ENCODE measurements around the gene LRRC72.
"Not testable (repeated sequence)": the region's sequence is repeated elsewhere in the genome, so short reads cannot be mapped to it uniquely, and the experiment has no call there.

LRRC72 gene

DNA sequence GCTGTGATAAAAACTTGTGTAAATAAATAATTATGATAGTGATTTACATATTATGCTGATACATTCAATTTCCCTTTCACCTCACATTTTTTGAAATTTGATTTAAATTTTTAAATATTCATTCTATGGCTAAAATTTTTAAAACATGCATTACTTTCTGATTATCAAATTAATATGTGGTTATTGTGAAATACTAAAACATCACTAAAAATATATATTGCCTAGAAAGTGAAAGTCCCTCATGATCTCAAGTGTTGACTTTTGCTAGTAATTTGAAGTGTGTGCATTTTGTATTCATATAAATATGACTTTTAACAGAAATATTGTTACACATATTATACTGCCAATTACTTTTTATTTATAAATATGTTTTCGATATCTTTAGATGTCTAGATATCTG, 3.1 kb downstream of the LRRC72 start:
- no peak for DNase-seq (ENCODE audit: low read depth)

DNA sequence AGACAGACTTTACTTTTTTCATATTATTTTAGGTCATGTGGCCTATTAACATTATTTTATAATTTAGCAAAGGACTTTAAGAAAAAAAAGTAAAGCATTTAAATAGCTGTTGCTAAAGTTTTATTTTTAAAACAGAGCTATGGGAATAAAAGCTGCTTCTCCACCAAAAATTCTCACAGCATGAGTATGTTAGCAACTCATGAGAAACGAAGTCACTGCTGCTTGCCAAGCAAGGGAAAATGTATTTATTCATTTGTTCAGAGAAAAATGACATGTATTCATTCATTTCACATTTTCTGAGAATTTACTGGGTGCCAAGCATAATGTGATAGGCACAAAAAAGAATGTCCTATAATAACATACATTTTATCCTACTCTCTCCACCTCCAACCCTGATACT, 5.1 kb downstream of the LRRC72 start:
- no peak for DNase-seq (ENCODE audit: low read depth)

DNA sequence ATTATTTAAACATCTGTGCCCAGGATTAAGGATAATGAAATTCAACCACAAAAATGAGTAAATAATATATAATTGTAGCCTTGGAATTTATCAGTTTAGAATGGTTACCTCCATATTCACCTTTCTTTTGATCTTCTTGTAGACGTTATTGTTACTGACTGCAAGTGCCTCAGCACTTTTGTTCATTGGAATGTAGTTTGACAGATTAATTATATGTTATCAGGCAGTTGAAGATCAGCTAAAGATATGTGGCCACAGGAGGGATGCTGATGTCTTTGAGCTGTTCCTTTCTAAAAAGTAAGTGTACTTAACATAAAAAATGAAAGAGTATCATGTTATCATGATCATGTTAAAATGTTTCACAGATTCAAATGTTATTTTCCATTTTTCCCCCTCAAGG, 5.6 kb downstream of the LRRC72 start:
- DNase-seq (ENCODE audit: low read depth) = no peak

DNA sequence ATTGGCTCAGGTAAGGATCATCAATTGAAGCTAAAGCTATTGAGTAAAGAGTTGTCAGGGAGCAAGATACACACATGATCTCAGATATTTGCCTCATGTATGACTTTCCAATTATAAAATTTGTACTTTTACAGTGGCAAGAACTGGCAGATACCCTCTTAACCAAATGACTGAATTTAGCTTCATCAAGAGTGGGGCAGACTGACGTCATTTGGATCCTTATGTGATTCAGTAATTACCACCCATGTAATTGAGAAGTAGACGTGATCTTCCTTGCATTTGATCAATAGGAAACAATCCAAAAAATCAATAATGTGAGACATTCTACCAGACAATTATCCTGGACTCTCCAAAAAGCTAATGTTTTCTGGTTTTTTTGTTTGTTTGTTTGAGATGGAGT, 8.9 kb downstream of the LRRC72 start:
- DNase-seq (ENCODE audit: low read depth) = no peak

DNA sequence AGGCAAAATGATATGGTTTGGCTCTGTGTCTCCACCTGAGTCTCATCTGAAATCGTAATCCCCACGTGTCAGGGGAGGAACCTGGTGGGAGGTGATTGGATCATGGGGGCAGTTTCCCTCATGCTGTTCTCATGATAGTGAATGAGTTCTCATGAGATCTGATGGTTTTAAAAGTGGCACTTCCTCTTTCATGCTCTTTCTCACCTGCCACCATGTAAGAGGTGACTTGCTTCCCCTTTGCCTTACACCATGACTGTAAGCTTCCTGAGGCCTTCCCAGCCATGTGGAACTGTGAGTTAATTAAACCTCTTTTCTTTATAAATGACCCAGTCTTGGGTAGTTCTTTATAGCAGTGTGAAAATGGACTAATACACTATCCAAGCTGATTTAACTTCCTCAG, 13.9 kb downstream of the LRRC72 start:
- DNase-seq (ENCODE audit: low read depth) = not testable (repeated sequence)

DNA sequence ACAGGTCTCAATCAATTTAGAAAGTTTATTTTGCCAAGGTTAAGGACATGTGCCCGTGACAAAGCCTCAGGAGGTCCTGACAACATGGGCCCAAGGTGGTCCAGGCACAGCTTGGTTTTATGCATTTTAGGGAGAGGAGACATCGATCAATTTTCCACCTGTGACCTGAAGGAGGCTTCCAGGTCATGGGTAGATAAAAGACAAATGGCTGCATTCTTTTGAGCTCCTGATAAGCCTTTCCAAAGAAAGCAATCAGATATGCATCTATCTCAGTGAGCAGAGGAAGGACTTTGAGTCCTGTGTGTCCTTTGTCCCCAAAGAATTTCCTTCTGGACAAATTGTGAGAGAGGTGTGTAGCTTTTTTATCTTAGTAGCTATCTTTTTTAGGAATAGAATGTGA, 15.8 kb downstream of the LRRC72 start:
- DNase-seq (ENCODE audit: low read depth) = no peak

DNA sequence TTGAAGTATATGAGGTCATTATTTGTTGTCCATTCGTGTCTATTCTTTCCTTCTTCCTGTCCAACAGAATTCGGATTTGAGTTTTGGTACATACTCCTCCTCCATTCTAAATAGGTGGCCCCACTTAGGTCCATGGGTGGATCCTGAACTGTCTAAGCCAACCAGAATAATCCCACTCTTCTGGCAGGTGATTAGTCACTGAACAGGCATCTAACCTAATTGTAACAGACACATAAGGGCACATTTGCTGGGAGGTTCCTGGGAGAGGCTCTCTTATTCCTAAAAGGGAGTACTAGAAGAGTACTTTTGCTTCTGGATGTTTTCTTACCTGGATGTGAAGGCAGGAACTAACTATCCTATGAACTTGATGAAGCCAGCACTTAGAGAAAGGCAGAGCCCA, 16.8 kb downstream of the LRRC72 start:
- no peak for DNase-seq (ENCODE audit: low read depth)

DNA sequence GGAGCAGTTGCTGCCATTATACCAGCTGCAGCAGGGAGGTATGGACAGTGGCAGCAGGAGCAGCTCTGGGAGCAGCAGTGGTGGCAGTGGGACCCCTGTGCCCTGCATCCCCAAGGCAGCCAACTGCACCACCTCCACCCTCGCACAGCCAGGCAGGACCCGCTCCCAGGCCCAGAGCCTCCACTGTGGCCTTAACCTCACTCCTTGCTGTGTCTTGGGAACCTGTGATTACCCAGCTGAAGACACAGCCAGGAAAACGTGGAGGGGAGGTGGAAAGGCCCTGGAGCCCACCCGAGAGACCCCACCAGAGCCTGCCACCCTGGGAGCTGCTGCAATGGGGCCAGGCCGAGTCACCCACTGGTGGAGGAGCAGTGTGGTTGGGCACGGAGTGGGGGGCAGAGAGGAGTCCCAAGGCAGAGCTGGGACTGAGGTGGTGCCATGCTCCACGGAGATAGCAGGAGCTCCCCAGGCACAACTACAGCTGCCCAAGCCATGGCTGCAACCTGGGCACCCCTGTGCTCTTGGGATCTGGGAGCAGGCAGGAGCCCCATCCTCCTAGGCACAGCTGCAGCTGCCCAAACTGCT, 20.4 kb downstream of the LRRC72 start:
- DNase-seq (ENCODE audit: low read depth) = no peak

DNA sequence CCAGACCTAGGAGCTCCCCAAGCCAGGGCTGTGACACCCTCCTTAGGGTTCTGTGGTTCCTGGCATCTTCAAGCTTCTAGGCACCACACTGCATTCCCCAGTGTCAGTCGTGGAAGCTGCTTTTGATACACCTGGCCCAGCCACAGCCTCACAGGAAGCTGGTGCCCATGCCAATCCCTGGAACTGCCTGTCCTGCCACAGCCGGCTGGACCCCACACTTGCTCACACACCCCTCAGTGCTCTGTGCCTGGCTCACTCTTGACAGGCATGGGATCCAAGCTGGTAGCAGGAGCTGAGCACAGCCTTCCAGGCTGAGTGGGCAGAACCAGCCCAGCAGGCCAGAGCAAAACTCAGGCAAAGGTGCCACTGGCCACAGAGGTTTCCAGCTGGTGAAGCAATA, 21.8 kb downstream of the LRRC72 start:
- no peak for DNase-seq (ENCODE audit: low read depth)

DNA sequence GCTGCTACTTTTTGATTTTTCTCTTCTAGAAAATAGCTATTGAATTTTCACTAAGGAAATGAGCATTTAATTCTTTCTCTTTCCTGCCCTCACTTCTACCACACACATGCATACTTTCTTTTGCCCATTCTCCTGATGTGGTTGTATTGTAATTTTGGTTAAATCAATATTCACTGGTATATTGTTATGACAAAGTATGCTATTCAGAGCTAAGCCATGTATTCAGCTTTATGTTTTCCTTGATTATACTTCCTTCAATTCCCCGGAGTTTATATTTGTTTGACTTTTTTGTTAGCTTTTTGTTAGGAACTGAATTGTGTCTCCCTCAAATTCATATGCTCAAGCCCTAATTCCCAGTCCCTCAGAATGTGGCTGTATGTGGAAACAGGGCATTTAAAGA, 24.0 kb downstream of the LRRC72 start:
- DNase-seq (ENCODE audit: low read depth) = no peak

DNA sequence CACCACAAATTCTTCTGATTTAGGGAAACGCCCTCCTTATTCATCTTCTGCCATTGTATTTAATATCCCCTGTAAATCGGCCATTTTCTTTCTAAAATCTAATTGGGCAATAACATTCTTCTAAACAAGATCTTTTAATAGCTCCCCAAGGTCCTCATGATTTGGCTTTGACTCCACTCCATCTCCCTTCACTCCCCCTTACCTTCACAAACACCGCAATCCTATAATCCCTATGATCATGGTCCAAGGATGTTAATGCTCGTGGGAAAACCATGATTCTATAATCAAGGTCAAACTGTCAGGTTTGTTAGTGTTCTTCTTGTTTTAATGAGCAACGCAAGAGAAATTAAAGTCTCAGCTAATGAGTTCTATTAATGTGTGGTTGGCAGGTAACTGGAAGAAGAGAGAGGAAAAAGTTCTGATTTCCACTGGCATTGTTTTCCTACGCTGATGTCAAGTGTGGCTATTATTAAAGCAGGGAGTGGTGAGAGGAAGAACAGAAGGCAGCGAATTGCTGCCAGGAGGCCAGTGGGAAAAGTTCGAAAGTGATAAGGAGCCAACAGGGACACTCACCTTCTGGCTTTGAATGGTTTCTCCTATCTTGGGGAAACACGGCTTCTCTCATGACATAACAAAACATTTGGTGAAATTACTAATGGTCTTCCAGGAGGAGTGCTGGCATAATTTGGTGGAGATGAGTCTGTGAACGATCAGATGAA, 28.1 kb downstream of the LRRC72 start:
- DNase-seq (ENCODE audit: low read depth) = no peak

DNA sequence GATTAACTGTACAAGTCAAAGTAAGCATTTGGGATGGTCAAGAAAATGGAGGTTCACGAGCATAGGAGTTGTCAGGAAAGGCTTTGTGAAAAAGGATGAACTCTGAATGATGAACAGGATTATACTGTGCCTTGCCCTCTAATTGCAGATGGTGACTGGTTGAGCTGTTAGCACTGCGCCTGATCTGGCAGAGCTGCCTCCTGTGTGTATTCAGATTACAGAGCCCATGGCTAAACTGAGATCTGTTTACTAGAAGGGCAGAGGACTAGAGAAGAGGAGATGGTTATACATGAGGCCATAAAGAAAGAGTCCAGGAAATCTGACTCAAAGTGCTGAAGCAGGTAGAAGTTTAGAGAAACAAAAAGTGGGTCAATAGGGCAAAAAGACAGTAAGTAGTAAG, 29.7 kb downstream of the LRRC72 start:
- DNase-seq (ENCODE audit: low read depth) = no peak

DNA sequence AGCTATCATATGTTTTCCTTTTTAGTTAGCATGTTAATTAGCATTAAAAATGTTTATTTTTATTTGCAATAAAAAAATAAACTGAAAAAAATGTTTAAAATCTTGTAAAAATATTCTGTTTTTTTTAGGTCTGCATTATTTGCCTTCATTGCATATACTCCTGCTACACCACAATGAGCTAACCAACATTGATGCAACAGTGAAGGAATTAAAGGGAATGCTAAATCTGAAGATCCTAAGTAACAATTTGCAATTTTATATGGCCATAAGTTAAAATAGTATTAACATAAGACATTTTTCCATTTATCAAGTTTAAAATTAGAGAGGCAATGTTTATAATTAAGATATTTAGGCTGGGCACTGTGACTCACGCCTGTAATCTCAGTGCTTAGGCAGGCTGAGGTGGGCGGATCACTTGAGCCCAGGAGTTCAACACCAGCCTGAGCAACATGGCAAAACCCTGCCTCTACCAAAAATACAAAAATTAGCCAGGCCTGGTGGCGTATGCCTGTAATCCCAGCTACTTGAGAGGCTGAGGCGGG, 32.2 kb downstream of the LRRC72 start:
- no peak for DNase-seq (ENCODE audit: low read depth)

DNA sequence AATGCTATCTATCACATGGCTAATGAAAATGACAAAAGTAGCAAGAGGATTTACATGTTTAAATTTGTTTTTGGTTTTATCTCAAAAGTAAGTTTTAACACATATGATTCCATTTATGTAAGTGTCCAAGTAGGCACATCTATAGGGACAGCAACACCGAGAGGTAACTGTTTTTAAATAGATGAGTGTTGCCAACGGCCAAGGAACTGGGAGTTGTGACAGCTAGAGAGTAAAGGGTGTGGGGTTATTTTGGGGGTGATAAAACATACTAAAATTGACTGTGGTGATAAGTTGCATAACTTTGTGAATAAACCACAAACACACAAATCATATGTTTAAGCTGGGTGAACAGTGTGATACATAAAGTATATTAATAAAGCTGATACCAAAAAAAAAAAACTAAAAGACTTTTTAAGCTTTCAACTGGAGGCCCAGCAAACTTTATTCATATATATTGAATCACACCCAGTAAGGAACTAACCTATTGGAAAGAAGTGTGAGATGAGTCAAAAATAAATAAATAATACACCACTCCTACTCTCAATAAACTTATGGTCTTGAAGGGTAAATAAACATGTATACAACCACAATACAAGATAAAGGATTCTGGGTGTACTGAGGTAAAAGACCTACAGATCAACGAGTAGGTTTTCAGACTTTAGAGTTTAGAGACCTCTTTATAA, 33.0 kb downstream of the LRRC72 start:
- DNase-seq (ENCODE audit: low read depth) = no peak

DNA sequence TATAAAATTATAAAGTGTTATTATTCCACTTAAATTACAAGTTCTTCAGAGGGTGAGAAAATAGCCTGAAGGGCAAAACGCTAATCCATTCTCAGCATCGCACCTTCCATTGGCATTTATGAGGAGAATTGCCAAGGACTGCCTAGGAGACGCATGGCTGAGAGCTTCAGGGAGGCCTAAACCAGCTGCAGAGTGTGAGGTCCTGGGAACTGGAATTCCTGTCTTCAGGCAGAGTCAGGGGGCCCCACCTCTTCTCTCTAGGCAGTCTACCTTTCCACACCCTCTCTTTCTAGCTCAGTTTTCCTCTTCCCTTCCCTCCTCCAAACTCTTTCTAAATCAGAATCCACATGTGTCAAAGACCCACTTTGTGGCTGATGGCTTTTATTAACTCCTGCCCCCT, 35.3 kb downstream of the LRRC72 start:
- no peak for DNase-seq (ENCODE audit: low read depth)

DNA sequence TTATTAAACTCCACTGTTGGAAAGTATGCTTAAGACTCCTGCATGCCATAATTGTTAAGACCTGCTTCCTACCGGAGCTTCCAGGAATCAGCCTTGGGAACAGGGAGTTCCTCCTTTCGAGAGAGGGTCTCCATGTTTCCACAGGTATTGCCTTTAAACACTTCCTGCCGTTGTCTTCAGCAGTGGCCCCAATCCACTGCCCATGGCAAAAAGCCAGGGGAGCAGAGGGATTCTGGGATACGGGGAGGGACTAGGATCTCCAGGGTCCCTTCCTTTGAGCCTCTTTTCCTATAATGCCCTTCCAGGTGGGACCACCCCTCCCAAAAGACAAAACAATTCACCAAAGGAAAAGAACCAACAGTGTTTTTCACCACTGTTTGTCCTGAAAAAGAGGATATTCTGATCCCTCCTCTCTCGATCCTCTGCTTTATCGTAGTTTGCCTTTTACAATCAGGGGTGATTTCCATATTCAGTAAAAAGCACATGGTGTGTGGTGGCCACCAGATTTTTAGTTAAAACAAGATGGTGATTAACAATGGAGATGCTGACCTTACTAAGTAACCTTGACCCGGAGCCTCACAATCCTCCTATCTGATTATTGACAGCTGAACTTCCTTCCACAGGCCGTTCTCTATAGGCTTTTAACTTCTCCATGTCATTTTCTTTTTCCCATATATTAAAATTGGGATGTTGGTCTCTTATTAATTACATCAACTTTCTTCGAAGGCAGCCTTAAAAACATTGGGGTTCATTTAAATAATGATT, 36.0 kb downstream of the LRRC72 start:
- DNase-seq (ENCODE audit: low read depth) = no peak

DNA sequence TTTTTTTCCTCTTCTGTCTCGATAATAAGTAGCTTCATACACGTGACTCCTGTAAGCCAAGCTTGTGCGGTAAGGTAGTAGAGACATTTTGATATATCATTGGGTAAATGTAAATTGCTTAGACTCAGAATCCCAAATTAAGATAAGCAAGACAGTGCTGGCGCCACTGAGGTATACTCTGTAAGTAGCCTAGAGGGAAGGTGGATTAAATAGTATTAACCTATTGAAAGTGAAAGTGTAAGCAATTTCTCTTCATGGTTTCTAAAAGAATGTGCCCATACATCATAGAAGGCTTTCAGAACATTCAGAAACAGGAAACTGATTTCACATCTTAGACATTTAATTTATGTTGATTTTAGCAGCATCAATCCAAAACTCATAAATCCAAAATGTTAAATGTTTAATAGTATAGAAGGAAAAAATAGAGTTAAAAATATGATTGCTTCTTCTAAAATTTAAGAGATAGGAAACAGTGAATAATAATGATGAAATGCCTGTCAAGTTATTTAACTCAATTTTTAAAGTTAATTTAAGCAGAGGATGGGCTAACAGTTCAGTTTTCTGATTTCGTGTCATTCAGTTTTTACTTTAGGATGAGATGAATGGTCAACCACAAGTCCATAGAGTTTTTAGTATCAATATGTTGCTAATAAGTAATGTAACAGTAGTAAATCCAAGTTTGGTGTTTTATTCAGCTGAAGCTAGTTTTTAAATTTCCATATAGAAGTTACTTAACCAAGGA, 36.8 kb downstream of the LRRC72 start:
- DNase-seq (ENCODE audit: low read depth) = no peak

DNA sequence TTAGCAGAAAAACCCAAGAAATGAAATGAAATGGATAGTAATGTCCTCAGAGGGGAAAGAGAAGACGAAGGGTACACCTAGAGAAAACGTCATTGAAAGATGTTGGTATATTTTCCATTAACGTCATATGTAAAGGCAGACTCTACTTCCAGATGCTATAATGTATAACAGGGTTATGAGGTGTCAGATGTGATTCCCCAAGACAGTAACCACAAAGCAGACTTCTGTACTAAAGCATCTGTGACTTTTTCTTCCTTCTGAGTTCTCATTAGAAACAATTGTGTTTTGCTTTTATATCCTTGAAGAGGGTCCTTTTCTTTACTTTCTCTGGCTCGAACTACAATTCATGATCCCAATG, 37.4 kb downstream of the LRRC72 start:
- no peak for DNase-seq (ENCODE audit: low read depth)

DNA sequence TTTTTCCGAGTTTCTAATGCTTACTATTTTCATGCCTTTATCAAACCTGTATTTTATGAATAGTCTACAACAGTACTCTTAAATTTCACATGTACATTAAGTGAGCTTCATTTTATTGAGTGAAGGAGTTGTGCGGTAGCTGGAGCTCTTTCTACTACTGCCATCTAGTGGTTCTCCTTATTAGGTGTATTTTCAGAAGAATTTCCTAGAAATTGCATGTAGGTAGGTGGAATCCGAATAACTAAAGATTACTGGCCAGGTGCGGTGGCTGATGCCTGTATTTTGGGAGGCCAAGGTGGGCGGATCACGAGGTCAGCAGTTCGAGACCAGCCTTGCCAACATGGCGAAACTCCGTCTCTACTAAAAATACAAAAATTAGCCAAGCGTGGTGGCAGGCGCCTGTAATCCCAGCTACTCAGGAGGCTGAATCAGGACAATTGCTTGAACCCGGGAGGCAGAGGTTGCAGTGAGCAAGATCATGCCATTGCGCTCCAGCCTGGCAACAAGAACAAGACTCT, 38.3 kb downstream of the LRRC72 start:
- peak; percentile 34 for DNase-seq (ENCODE audit: low read depth)

DNA sequence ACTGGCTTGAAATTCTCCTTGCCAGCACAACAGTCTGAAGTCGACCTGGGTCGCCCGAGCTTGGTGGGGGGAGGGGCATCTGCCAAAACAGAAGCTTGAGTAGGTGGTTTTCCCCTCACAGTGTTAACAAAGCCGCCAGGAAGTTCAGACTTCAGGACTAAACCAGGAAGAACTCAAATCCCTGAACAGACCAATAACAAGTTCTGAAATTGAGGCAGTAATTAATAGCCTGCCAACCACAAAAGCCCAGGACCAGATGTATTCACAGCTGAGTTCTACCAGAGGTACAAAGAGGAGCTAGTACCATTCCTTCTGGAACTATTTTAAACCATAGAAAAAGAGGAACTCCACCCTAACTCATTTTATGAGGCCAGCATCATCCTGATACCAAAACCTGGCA, 45.3 kb downstream of the LRRC72 start:
- no peak for DNase-seq (ENCODE audit: low read depth)

DNA sequence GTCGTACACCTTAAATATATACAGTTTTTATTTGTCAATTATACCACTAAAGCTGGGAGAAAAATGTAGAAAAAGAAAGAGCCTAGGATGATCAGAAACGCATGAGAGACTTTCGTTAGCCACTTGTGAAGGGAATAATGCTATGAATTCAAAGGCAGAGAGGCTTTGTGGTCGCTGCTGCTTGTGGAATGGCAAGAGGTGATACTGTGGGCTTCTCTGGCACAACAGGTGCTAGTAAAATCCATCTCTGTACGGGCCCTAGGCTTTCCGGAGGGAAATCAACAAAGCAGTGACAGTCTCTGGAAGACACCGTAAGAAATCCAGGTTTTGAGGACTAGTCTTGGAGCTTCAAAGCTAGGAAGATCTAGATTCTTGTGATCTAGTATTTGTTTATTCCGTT, 52.6 kb downstream of the LRRC72 start:
- DNase-seq (ENCODE audit: low read depth) = no peak

DNA sequence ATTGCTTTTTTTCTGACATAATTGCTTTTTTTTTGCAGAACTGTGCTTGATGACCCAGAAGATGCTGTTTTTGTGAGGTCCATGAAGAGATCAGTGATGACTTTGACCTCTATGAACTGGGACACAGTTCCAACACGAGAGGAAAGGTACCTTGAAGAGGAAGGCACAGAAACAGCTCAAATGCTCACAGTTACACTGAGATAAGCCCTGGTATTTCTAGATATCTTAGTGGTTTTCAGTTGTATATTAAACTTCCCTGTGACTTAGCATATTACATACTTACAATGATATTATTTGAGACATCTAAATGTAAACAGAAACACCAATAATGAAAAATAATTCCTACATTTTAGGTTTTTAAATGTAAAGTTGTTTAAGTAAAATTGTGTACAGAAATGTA, 54.7 kb downstream of the LRRC72 start:
- DNase-seq (ENCODE audit: low read depth) = no peak
